ENCODE data around the gene CASKIN2.

GRCh38 chr17:75526555-75527270 lies 11.4 kb upstream of the CASKIN2 start:
- no peak for TF ChIP-seq POLR2A (IDR thresholded peaks at IDR 0.05; ENCODE audit: low read length)
- no peak for TF ChIP-seq MAX (IDR thresholded peaks at IDR 0.05)
- no peak for TF ChIP-seq EHF (CRISPR knock-in tag; IDR thresholded peaks at IDR 0.05)
- TF ChIP-seq, protein P1, sequence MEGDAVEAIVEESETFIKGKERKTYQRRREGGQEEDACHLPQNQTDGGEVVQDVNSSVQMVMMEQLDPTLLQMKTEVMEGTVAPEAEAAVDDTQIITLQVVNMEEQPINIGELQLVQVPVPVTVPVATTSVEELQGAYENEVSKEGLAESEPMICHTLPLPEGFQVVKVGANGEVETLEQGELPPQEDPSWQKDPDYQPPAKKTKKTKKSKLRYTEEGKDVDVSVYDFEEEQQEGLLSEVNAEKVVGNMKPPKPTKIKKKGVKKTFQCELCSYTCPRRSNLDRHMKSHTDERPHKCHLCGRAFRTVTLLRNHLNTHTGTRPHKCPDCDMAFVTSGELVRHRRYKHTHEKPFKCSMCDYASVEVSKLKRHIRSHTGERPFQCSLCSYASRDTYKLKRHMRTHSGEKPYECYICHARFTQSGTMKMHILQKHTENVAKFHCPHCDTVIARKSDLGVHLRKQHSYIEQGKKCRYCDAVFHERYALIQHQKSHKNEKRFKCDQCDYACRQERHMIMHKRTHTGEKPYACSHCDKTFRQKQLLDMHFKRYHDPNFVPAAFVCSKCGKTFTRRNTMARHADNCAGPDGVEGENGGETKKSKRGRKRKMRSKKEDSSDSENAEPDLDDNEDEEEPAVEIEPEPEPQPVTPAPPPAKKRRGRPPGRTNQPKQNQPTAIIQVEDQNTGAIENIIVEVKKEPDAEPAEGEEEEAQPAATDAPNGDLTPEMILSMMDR (IDR thresholded peaks at IDR 0.05) = no peak
- TF ChIP-seq REST (IDR thresholded peaks at IDR 0.05) = no peak
- TF ChIP-seq, protein P2, sequence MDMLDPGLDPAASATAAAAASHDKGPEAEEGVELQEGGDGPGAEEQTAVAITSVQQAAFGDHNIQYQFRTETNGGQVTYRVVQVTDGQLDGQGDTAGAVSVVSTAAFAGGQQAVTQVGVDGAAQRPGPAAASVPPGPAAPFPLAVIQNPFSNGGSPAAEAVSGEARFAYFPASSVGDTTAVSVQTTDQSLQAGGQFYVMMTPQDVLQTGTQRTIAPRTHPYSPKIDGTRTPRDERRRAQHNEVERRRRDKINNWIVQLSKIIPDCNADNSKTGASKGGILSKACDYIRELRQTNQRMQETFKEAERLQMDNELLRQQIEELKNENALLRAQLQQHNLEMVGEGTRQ (IDR thresholded peaks at IDR 0.05) = no peak
- TF ChIP-seq PBX3 (IDR thresholded peaks at IDR 0.05) = no peak
- no peak for TF ChIP-seq ESRRA (IDR thresholded peaks at IDR 0.05; ENCODE audit: borderline replicate concordance, low read length)

Measured in A549 (cell line).